Stomach (tissue), 4 donors: ENCODE data around the gene FBP2.

Experiments
- CTCF ChIP-seq, 7 experiments: fragments of 450-650 bp in 4 of 7; fragments of 200-600 bp in 3 of 7; sonication (generic) in 3 of 7; IDR thresholded peaks; one replicate each; pipeline ENCODE4 v1.5.1; 2016 to 2019; ENCODE audit warnings: antibody characterized with exemption in 7 of 7, control low read depth in 2 of 7, mild to moderate bottlenecking in 1 of 7
- POLR2A ChIP-seq, 4 donors: fragments of 450-650 bp; IDR thresholded peaks; one replicate each; pipeline ENCODE4 v1.6.1; 2016; ENCODE audit warnings: antibody characterized with exemption in 4 of 4, control low read depth in 2 of 4, mild to moderate bottlenecking in 1 of 4, moderate library complexity in 1 of 4
- POLR2AphosphoS5 ChIP-seq, 3 donors: sonication (generic); formaldehyde crosslinking; IDR thresholded peaks; one replicate each; pipeline ENCODE4 v1.6.1; 2016; ENCODE audit warnings: antibody characterized with exemption in 3 of 3

- TF ChIP-seq CTCF (IDR thresholded peaks at IDR 0.05) (no peak), POLR2A (IDR thresholded peaks at IDR 0.05) (no peak), POLR2AphosphoS5 (IDR thresholded peaks at IDR 0.05) (no peak)
Measured at GRCh38 chr9:94511134-94511954, 82.3 kb downstream of the FBP2 start.
